ENCODE results near the gene ZC3H13.
"Not testable (repeated sequence)": the region's sequence is repeated elsewhere in the genome, so short reads cannot be mapped to it uniquely, and the experiment has no call there.

The ZC3H13 gene

GRCh38 chr13:45989607-45990006 is 62.9 kb downstream of the ZC3H13 start:
- peaks cover 19% of the 10 kb centered on the region for H3K36me3 ChIP-seq (ENCODE audit: control insufficient read depth, insufficient read depth, low read length)
- no peak overlapping the region for H3K4me3 ChIP-seq (ENCODE audit: low read length)
- no peaks in the 10 kb centered on the region for H3K4me1 ChIP-seq (ENCODE audit: control insufficient read depth, insufficient read depth, low read length)
- no peak overlapping the region for H3K27ac ChIP-seq (ENCODE audit: low read depth, low read length)
- H3K9ac ChIP-seq (ENCODE audit: low read length) = no peak overlapping the region
- no peaks in the 10 kb centered on the region for H3K27me3 ChIP-seq (ENCODE audit: control insufficient read depth, insufficient read depth, low read length)

- not testable (repeated sequence) for H3K36me3 ChIP-seq (ENCODE audit: control insufficient read depth, insufficient read depth, low read length); H3K27me3 ChIP-seq (ENCODE audit: control insufficient read depth, insufficient read depth, low read length); H3K4me3 ChIP-seq (ENCODE audit: low read length); H3K9ac ChIP-seq (ENCODE audit: low read length); H3K27ac ChIP-seq (ENCODE audit: low read depth, low read length); H3K4me1 ChIP-seq (ENCODE audit: control insufficient read depth, insufficient read depth, low read length)
Measured at GRCh38 chr13:45981127-45981526, 71.4 kb downstream of the ZC3H13 start.

- Histone ChIP-seq H3K27me3 (ENCODE audit: control insufficient read depth, insufficient read depth, low read length) (no peaks in the 10 kb centered on the region), H3K27ac (ENCODE audit: low read depth, low read length) (no peak overlapping the region), H3K36me3 (ENCODE audit: control insufficient read depth, insufficient read depth, low read length) (peaks cover 6% of the 10 kb centered on the region), H3K4me3 (ENCODE audit: low read length) (no peak overlapping the region), H3K9ac (ENCODE audit: low read length) (no peak overlapping the region), H3K4me1 (ENCODE audit: control insufficient read depth, insufficient read depth, low read length) (no peaks in the 10 kb centered on the region)
Measured at GRCh38 chr13:45975337-45975736, 77.2 kb downstream of the ZC3H13 start.

- no peaks in the 10 kb centered on the region for H3K4me1 ChIP-seq (ENCODE audit: control insufficient read depth, insufficient read depth, low read length)
- no peaks in the 10 kb centered on the region for H3K27me3 ChIP-seq (ENCODE audit: control insufficient read depth, insufficient read depth, low read length)
- H3K27ac ChIP-seq (ENCODE audit: low read depth, low read length) = no peak overlapping the region
- no peak overlapping the region for H3K4me3 ChIP-seq (ENCODE audit: low read length)
- H3K9ac ChIP-seq (ENCODE audit: low read length) = no peak overlapping the region
- peaks cover 6% of the 10 kb centered on the region for H3K36me3 ChIP-seq (ENCODE audit: control insufficient read depth, insufficient read depth, low read length)
Measured at GRCh38 chr13:45974500-45974899, 78.0 kb downstream of the ZC3H13 start.

- no peaks in the 10 kb centered on the region for H3K27me3 ChIP-seq (ENCODE audit: control insufficient read depth, insufficient read depth, low read length)
- no peak overlapping the region for H3K4me3 ChIP-seq (ENCODE audit: low read length)
- no peaks in the 10 kb centered on the region for H3K4me1 ChIP-seq (ENCODE audit: control insufficient read depth, insufficient read depth, low read length)
- peaks cover 24% of the 10 kb centered on the region for H3K36me3 ChIP-seq (ENCODE audit: control insufficient read depth, insufficient read depth, low read length)
- no peak overlapping the region for H3K27ac ChIP-seq (ENCODE audit: low read depth, low read length)
- H3K9ac ChIP-seq (ENCODE audit: low read length) = no peak overlapping the region
Measured at GRCh38 chr13:45967589-45967988, 85.0 kb downstream of the ZC3H13 start.

GRCh38 chr13:45966715-45967114 is 85.8 kb downstream of the ZC3H13 start:
- H3K4me3 ChIP-seq (ENCODE audit: low read length) = no peak overlapping the region
- H3K4me1 ChIP-seq (ENCODE audit: control insufficient read depth, insufficient read depth, low read length) = no peaks in the 10 kb centered on the region
- peaks cover 23% of the 10 kb centered on the region for H3K36me3 ChIP-seq (ENCODE audit: control insufficient read depth, insufficient read depth, low read length)
- no peak overlapping the region for H3K9ac ChIP-seq (ENCODE audit: low read length)
- no peak overlapping the region for H3K27ac ChIP-seq (ENCODE audit: low read depth, low read length)
- no peaks in the 10 kb centered on the region for H3K27me3 ChIP-seq (ENCODE audit: control insufficient read depth, insufficient read depth, low read length)

GRCh38 chr13:45961468-45961867 is 91.1 kb downstream of the ZC3H13 start:
- Histone ChIP-seq H3K4me3 (ENCODE audit: low read length) (no peak overlapping the region), H3K27ac (ENCODE audit: low read depth, low read length) (no peak overlapping the region), H3K9ac (ENCODE audit: low read length) (no peak overlapping the region), H3K36me3 (ENCODE audit: control insufficient read depth, insufficient read depth, low read length) (peaks cover 11% of the 10 kb centered on the region), H3K4me1 (ENCODE audit: control insufficient read depth, insufficient read depth, low read length) (no peaks in the 10 kb centered on the region), H3K27me3 (ENCODE audit: control insufficient read depth, insufficient read depth, low read length) (no peaks in the 10 kb centered on the region)

- no peaks in the 10 kb centered on the region for H3K27me3 ChIP-seq (ENCODE audit: control insufficient read depth, insufficient read depth, low read length)
- H3K36me3 ChIP-seq (ENCODE audit: control insufficient read depth, insufficient read depth, low read length) = peaks cover 2% of the 10 kb centered on the region
- no peak overlapping the region for H3K27ac ChIP-seq (ENCODE audit: low read depth, low read length)
- H3K4me1 ChIP-seq (ENCODE audit: control insufficient read depth, insufficient read depth, low read length) = no peaks in the 10 kb centered on the region
- H3K9ac ChIP-seq (ENCODE audit: low read length) = no peak overlapping the region
- no peak overlapping the region for H3K4me3 ChIP-seq (ENCODE audit: low read length)
Measured at GRCh38 chr13:45954836-45955800, 97.4 kb downstream of the ZC3H13 start.

- H3K4me3 ChIP-seq (ENCODE audit: low read length) = no peak overlapping the region
- no peaks in the 10 kb centered on the region for H3K36me3 ChIP-seq (ENCODE audit: control insufficient read depth, insufficient read depth, low read length)
- H3K27ac ChIP-seq (ENCODE audit: low read depth, low read length) = no peak overlapping the region
- H3K4me1 ChIP-seq (ENCODE audit: control insufficient read depth, insufficient read depth, low read length) = no peaks in the 10 kb centered on the region
- H3K9ac ChIP-seq (ENCODE audit: low read length) = no peak overlapping the region
- H3K27me3 ChIP-seq (ENCODE audit: control insufficient read depth, insufficient read depth, low read length) = no peaks in the 10 kb centered on the region
Measured at GRCh38 chr13:45953082-45953481, 99.5 kb downstream of the ZC3H13 start.

- Histone ChIP-seq H3K27ac (ENCODE audit: low read depth, low read length) (no peak overlapping the region), H3K4me1 (ENCODE audit: control insufficient read depth, insufficient read depth, low read length) (no peaks in the 10 kb centered on the region), H3K27me3 (ENCODE audit: control insufficient read depth, insufficient read depth, low read length) (no peaks in the 10 kb centered on the region), H3K4me3 (ENCODE audit: low read length) (no peak overlapping the region), H3K36me3 (ENCODE audit: control insufficient read depth, insufficient read depth, low read length) (no peaks in the 10 kb centered on the region), H3K9ac (ENCODE audit: low read length) (no peak overlapping the region)
Measured at GRCh38 chr13:45951724-45952123, 100.8 kb downstream of the ZC3H13 start.

- no peak overlapping the region for H3K9ac ChIP-seq (ENCODE audit: low read length)
- H3K4me3 ChIP-seq (ENCODE audit: low read length) = no peak overlapping the region
- H3K27ac ChIP-seq (ENCODE audit: low read depth, low read length) = no peak overlapping the region
- no peaks in the 10 kb centered on the region for H3K27me3 ChIP-seq (ENCODE audit: control insufficient read depth, insufficient read depth, low read length)
- H3K4me1 ChIP-seq (ENCODE audit: control insufficient read depth, insufficient read depth, low read length) = no peaks in the 10 kb centered on the region
- H3K36me3 ChIP-seq (ENCODE audit: control insufficient read depth, insufficient read depth, low read length) = no peaks in the 10 kb centered on the region
Measured at GRCh38 chr13:45951166-45951565, 101.4 kb downstream of the ZC3H13 start.

- Histone ChIP-seq H3K4me3 (ENCODE audit: low read length) (no peak overlapping the region), H3K4me1 (ENCODE audit: control insufficient read depth, insufficient read depth, low read length) (no peaks in the 10 kb centered on the region), H3K36me3 (ENCODE audit: control insufficient read depth, insufficient read depth, low read length) (no peaks in the 10 kb centered on the region), H3K27me3 (ENCODE audit: control insufficient read depth, insufficient read depth, low read length) (no peaks in the 10 kb centered on the region), H3K27ac (ENCODE audit: low read depth, low read length) (no peak overlapping the region), H3K9ac (ENCODE audit: low read length) (no peak overlapping the region)
Measured at GRCh38 chr13:45950386-45951000, 102.1 kb downstream of the ZC3H13 start.

GRCh38 chr13:45949161-45949560 is 103.4 kb downstream of the ZC3H13 start:
- no peak overlapping the region for H3K27ac ChIP-seq (ENCODE audit: low read depth, low read length)
- H3K9ac ChIP-seq (ENCODE audit: low read length) = no peak overlapping the region
- no peaks in the 10 kb centered on the region for H3K27me3 ChIP-seq (ENCODE audit: control insufficient read depth, insufficient read depth, low read length)
- no peak overlapping the region for H3K4me3 ChIP-seq (ENCODE audit: low read length)
- no peaks in the 10 kb centered on the region for H3K36me3 ChIP-seq (ENCODE audit: control insufficient read depth, insufficient read depth, low read length)
- no peaks in the 10 kb centered on the region for H3K4me1 ChIP-seq (ENCODE audit: control insufficient read depth, insufficient read depth, low read length)
